Adrenal gland (tissue), 12 donors: ENCODE data around the gene CTU1. TPM values are rescaled to one million over a fixed set of nuclear protein-coding genes. Genes with fewer than 3 reads are reported as not detected.

ENCODE experiments used
- DNase-seq, 7 donors: peaks; one replicate each; pipeline ENCODE4 v3.0.0-alpha.2; 2019 to 2020
- H3K27ac ChIP-seq, 5 donors: fragments of 200-600 bp; sonication (generic) in 4 of 5; 1 replicate in 3 of 5; 2 replicates in 2 of 5; pipeline versions ENCODE4 v1.5.1 to v1.8.0; 2016 to 2020; ENCODE audit warnings: mild to moderate bottlenecking in 1 of 5
- H3K27me3 ChIP-seq: fragments of 200-600 bp; 2 replicates; pipeline ENCODE4 v1.8.0; 2021
- H3K36me3 ChIP-seq, 2 donors: fragments of 200-600 bp; replicated peaks in 1 of 2; 1 replicate in 1 of 2; 2 replicates in 1 of 2; pipeline versions ENCODE4 v1.5.1 to v1.8.0; 2018 to 2022
- H3K4me1 ChIP-seq, 2 donors: fragments of 200-600 bp; replicated peaks in 1 of 2; 1 replicate in 1 of 2; 2 replicates in 1 of 2; pipeline versions ENCODE4 v1.5.1 to v1.8.0; 2018 to 2021
- H3K4me3 ChIP-seq, 4 donors: fragments of 200-600 bp; sonication (generic) in 3 of 4; one replicate each; pipeline ENCODE4 v1.5.1; 2016 to 2018
- H3K9me3 ChIP-seq, 3 donors: fragments of 200-600 bp; sonication (generic) in 1 of 3; replicated peaks in 1 of 3; 1 replicate in 2 of 3; 2 replicates in 1 of 3; pipeline versions ENCODE4 v1.5.1 to v1.8.0; 2016 to 2021
- CTCF ChIP-seq, 6 experiments: fragments of 450-650 bp in 4 of 6; fragments of 200-600 bp in 2 of 6; sonication (generic) in 1 of 6; IDR thresholded peaks; 1 replicate in 5 of 6; 2 replicates in 1 of 6; pipeline versions ENCODE4 v1.5.1 to v1.8.0; 2016 to 2021; ENCODE audit warnings: antibody characterized with exemption in 6 of 6, mild to moderate bottlenecking in 2 of 6, moderate library complexity in 1 of 6
- POLR2A ChIP-seq, 2 donors: fragments of 450-650 bp; IDR thresholded peaks; one replicate each; pipeline ENCODE4 v1.6.1; 2017; ENCODE audit warnings: antibody characterized with exemption in 2 of 2, mild to moderate bottlenecking in 2 of 2, moderate library complexity in 1 of 2
- WGBS, 4 donors: extraction: QIAGEN DNeasy Blood & Tissue Kit in 2 of 4; methylation state at CpG; one replicate each; pipeline versions ENCODE4 v1.1.5 to v1.1.7; 2013 to 2017; 5-methylcytosine and 5-hydroxymethylcytosine counted together
- intact Hi-C, 2 donors: fragments of 100-400 bp; cut with DNase I; formaldehyde crosslinking; loops; one replicate each; pipeline versions ENCODE4 v1.14.1 to v1.15.0; 2022 to 2023
- polyA plus RNA-seq, 3 donors: library from polyadenylated mRNA; stranded (reverse); fragments of 200-250 nt in 2 of 3; fragments of 350-450 nt in 1 of 3; fragmentation: Illumina TruSeq in 1 of 3; extraction: RNeasy Lipid Tissue Mini Kit (QIAGEN cat#74804) in 1 of 3; gene quantifications; one replicate each; pipeline ENCODE4 v1.2.3, GENCODE V29; 2013 to 2014
- total RNA-seq, 9 donors: library from RNA; depleted of rRNA in 4 of 9; stranded (reverse); fragments of >200 nt in 4 of 9; fragments of 120-200 nt in 1 of 9; fragmentation: NEBNext Ultra II Directional in 1 of 9; extraction: Animal tissue kit (Norgen Biotek cat#: 25700) in 1 of 9; gene quantifications; one replicate each; pipeline versions ENCODE4 v1.1.0 to v1.2.4, GENCODE V29; 2013 to 2023
- donor health status: healthy with polysubstance abuse.
- donor health status: Bipolar disorder and iron deficiency.
- donor health status: DM: yes; HTN: yes; CAD: no.
- donor health status: DM: no; HTN: no; CAD: no.
- donor health status: DM: no; HTN: no; CAD: no.
- donor health status: DM: yes; HTN: yes; CAD: no.

Gene CTU1
- total and polyA plus RNA-seq, 12 donors = 1.1 to 23.9 (median 8.1) TPM

- 46 to 53% (median 52%) methylated on average over 11 to 14 of the region's 14 CpGs for WGBS, 4 donors
- DNase-seq = peak in 6 of 7 donors; percentile 45 to 76 (median 64)
Observed at GRCh38 chr19:51142119-51142518, 33.9 kb upstream of the CTU1 start, which contains the start of gene SIGLEC7. TSS of gene SIGLEC7 (plus strand) at chr19:51142301. CDS start at chr19:51142370, 69 bp downstream.

DNA sequence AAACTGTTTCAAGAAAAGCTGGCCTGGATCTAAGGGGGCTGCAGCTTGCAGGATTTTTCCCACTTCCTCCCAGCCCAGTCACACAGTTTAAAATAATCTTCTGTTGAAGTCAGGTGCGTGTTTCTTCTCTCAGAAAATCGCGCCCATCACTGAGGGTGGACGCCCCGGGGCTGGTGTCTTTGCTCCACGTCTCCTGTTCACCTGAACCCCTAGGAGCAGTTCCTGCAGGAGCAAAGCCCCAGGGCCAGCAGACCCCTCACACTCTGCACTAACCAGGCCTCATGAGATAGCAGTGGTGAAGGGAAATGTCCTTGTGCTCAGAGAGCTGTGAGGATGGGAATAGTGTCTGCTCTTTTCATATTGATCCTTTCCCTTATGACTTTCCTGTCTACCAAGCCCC is 33.0 kb upstream of the CTU1 start:
- TF ChIP-seq POLR2A (IDR thresholded peaks at IDR 0.05) = no peak
- no peak for DNase-seq
- Histone ChIP-seq H3K27me3 (no peaks in the 10 kb centered on the region), H3K36me3 (no peaks in the 10 kb centered on the region), H3K4me3 (no peak overlapping the region), H3K9me3 (no peaks in the 10 kb centered on the region), H3K27ac (peak overlapping the region in 3 of 5 donors; percentile 19 to 86 (median 46)), H3K4me1 (peaks cover 0 to 3% of the 10 kb centered on the region in 2 donors)
- WGBS, 4 donors = 70 to 87% (median 75%) methylated on average over 6 of the region's 6 CpGs
- intact Hi-C loops = no loop called here

More at GRCh38 chr19:51142119-51142518, 33.9 kb upstream of the CTU1 start, which contains the start of gene SIGLEC7:
- no peaks in the 10 kb centered on the region for H3K9me3 ChIP-seq
- TF ChIP-seq CTCF (IDR thresholded peaks at IDR 0.05) (no peak), POLR2A (IDR thresholded peaks at IDR 0.05) (peak in 1 of 2 donors; percentile 19)
- intact Hi-C loops = no loop called here
- H3K36me3 ChIP-seq = no peaks in the 10 kb centered on the region
- peak within 1 kb of the TSS in 1 of 4 donors; percentile 15 for H3K4me3 ChIP-seq
- H3K27me3 ChIP-seq = no peaks in the 10 kb centered on the region
- peak within 1 kb of the TSS; percentile 17 to 86 (median 49) for H3K27ac ChIP-seq
- peaks cover 0 to 3% of the 10 kb centered on the region in 2 donors for H3K4me1 ChIP-seq

DNA sequence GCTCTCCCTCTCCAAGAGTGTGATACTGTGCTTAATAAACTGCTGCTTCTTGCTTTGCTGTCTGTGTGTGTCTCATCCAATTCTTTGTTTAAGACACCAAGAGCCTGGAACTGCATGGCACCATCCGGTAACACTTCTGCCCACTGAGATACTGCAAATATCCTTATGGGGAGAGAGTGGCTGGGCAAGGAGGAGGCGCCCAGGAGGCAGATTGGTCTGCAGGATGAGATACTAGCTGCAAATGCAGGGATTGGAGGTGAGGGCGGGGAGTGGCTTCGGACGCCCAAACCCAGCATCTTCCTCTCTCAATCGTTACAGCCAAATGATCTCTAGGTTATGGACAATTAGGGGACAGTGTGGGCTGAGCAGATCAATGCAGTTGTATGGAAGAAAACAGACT is 32.2 kb upstream of the CTU1 start:
- Histone ChIP-seq H3K27me3 (no peaks in the 10 kb centered on the region), H3K27ac (no peak overlapping the region), H3K36me3 (no peaks in the 10 kb centered on the region), H3K4me1 (peaks cover 0 to 3% of the 10 kb centered on the region in 2 donors), H3K9me3 (no peaks in the 10 kb centered on the region), H3K4me3 (no peak overlapping the region)
- intact Hi-C loops = no loop called here
- WGBS, 4 donors = 39 to 59% (median 52%) methylated on average over 6 of the region's 6 CpGs
- no peak for DNase-seq
- TF ChIP-seq POLR2A (IDR thresholded peaks at IDR 0.05) (no peak), CTCF (IDR thresholded peaks at IDR 0.05) (no peak)

- Histone ChIP-seq H3K36me3 (no peaks in the 10 kb centered on the region), H3K27ac (peak overlapping the region; percentile 2 to 90 (median 48)), H3K9me3 (no peaks in the 10 kb centered on the region), H3K4me1 (peaks cover 0 to 3% of the 10 kb centered on the region in 2 donors), H3K27me3 (no peaks in the 10 kb centered on the region), H3K4me3 (no peak overlapping the region)
- no peak for DNase-seq
- WGBS, 4 donors = 43 to 55% (median 51%) methylated on average over 4 of the region's 4 CpGs
- TF ChIP-seq POLR2A (IDR thresholded peaks at IDR 0.05) (no peak), CTCF (IDR thresholded peaks at IDR 0.05) (no peak)
- intact Hi-C loops = no loop called here
Observed at GRCh38 chr19:51139299-51140014, 31.2 kb upstream of the CTU1 start.
